ENCODE data around the gene PLB1. TPM values are rescaled to one million over a fixed set of nuclear protein-coding genes. Genes with fewer than 3 reads are reported as not detected.
A peak's percentile ranks its signal among the peaks of the same experiment; 100 is the strongest.

PLB1 gene
- total RNA-seq, 2 donors from 2014 or later: 19.2 to 29.6 TPM

GRCh38 chr2:28449126-28449487 lies 46.8 kb upstream of the PLB1 start:
- Histone ChIP-seq H3K9me3 (no peaks in the 10 kb centered on the region), H3K36me3 (no peaks in the 10 kb centered on the region), H3K27ac (peak overlapping the region in 1 of 2 donors; percentile 64), H3K27me3 (replicated peaks; ENCODE audit: insufficient read depth) (no peaks in the 10 kb centered on the region), H3K4me1 (ENCODE audit: control insufficient read depth in 1 of 2, low read depth in 2 of 2) (no peaks in the 10 kb centered on the region), H3K4me3 (no peak overlapping the region)
- no peak for DNase-seq (ENCODE audit: low spot score)
- no peak for TF ChIP-seq CTCF (IDR thresholded peaks at IDR 0.05)
- no peak for ATAC-seq (ENCODE audit: insufficient number of reproducible peaks, low FRiP score, low read depth)

GRCh38 chr2:28449488-28450395 lies 46.1 kb upstream of the PLB1 start:
- Histone ChIP-seq H3K27me3 (replicated peaks; ENCODE audit: insufficient read depth) (no peaks in the 10 kb centered on the region), H3K4me1 (ENCODE audit: control insufficient read depth in 1 of 2, low read depth in 2 of 2) (no peaks in the 10 kb centered on the region), H3K27ac (no peak overlapping the region), H3K4me3 (no peak overlapping the region), H3K36me3 (no peaks in the 10 kb centered on the region), H3K9me3 (no peaks in the 10 kb centered on the region)
- no peak for TF ChIP-seq CTCF (IDR thresholded peaks at IDR 0.05)
- no peak for ATAC-seq (ENCODE audit: insufficient number of reproducible peaks, low FRiP score, low read depth)
- DNase-seq (ENCODE audit: low spot score): no peak

GRCh38 chr2:28450901-28451565 lies 44.8 kb upstream of the PLB1 start:
- Histone ChIP-seq H3K36me3 (no peaks in the 10 kb centered on the region), H3K27me3 (replicated peaks; ENCODE audit: insufficient read depth) (no peaks in the 10 kb centered on the region), H3K4me1 (ENCODE audit: control insufficient read depth in 1 of 2, low read depth in 2 of 2) (no peaks in the 10 kb centered on the region), H3K9me3 (no peaks in the 10 kb centered on the region), H3K4me3 (no peak overlapping the region), H3K27ac (no peak overlapping the region)
- ATAC-seq (ENCODE audit: insufficient number of reproducible peaks, low FRiP score, low read depth) (no peak), DNase-seq (ENCODE audit: low spot score) (no peak)
- TF ChIP-seq CTCF (IDR thresholded peaks at IDR 0.05): no peak

GRCh38 chr2:28451793-28452533 lies 43.9 kb upstream of the PLB1 start:
- H3K4me3 ChIP-seq: no peak overlapping the region
- H3K4me1 ChIP-seq (ENCODE audit: control insufficient read depth in 1 of 2, low read depth in 2 of 2): no peaks in the 10 kb centered on the region
- H3K36me3 ChIP-seq: no peaks in the 10 kb centered on the region
- DNase-seq (ENCODE audit: low spot score): no peak
- TF ChIP-seq CTCF (IDR thresholded peaks at IDR 0.05): no peak
- H3K9me3 ChIP-seq: no peaks in the 10 kb centered on the region
- H3K27ac ChIP-seq: no peak overlapping the region
- ATAC-seq (ENCODE audit: insufficient number of reproducible peaks, low FRiP score, low read depth): no peak
- no peaks in the 10 kb centered on the region for H3K27me3 ChIP-seq (replicated peaks; ENCODE audit: insufficient read depth)

GRCh38 chr2:28452534-28453081 lies 43.3 kb upstream of the PLB1 start:
- no peak for DNase-seq (ENCODE audit: low spot score)
- H3K36me3 ChIP-seq: no peaks in the 10 kb centered on the region
- peak; percentile 55 for ATAC-seq (ENCODE audit: insufficient number of reproducible peaks, low FRiP score, low read depth)
- no peaks in the 10 kb centered on the region for H3K9me3 ChIP-seq
- no peaks in the 10 kb centered on the region for H3K27me3 ChIP-seq (replicated peaks; ENCODE audit: insufficient read depth)
- H3K4me3 ChIP-seq: no peak overlapping the region
- peak; percentile 89 for TF ChIP-seq CTCF (IDR thresholded peaks at IDR 0.05)
- no peak overlapping the region for H3K27ac ChIP-seq
- no peaks in the 10 kb centered on the region for H3K4me1 ChIP-seq (ENCODE audit: control insufficient read depth in 1 of 2, low read depth in 2 of 2)

Data from thoracic aorta (tissue), 2 donors.